Measurements from ENCODE around the gene PRR23C.

DNA sequence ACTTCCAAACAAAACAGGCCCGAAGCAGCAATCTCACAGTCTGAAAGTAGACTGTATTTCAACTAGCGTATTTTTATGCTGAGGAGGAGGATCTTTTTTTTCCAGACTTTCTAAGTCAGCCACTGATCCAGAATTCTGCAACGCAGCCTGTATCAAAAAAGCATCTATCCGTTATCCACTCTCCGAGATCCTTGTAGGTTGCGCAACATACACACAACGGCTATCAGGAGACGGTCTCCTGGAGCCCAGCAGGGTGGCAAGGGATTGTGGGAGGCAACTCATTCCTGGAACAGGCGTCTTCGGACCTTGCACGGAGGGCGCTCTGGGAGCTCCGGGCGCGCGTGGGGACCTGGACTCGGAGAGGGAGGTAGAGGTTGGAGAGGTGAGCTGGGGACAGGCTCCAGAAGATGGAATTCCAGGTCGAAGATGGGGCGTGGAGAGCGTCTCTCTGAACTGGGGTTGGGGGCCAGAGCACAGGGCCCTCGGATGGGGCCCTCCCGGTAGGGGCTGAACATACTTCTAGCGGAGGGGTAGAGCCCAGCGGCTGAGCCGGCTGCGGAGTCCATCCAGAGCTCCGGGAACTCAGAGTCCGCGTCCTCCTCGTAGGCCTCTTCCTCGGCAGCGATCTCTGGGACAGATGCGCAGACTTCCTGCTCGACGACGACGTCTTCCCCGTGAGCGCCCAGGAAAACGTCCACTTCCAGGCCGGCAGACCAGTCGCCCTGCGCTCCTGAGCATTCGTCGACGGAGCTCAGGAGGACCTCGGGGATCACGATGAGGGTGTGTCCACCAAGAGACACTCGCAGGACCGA is 932 bp downstream of the PRR23C start:
- no peak for TF ChIP-seq EP300 (IDR thresholded peaks at IDR 0.05)
- TF ChIP-seq, protein P1, sequence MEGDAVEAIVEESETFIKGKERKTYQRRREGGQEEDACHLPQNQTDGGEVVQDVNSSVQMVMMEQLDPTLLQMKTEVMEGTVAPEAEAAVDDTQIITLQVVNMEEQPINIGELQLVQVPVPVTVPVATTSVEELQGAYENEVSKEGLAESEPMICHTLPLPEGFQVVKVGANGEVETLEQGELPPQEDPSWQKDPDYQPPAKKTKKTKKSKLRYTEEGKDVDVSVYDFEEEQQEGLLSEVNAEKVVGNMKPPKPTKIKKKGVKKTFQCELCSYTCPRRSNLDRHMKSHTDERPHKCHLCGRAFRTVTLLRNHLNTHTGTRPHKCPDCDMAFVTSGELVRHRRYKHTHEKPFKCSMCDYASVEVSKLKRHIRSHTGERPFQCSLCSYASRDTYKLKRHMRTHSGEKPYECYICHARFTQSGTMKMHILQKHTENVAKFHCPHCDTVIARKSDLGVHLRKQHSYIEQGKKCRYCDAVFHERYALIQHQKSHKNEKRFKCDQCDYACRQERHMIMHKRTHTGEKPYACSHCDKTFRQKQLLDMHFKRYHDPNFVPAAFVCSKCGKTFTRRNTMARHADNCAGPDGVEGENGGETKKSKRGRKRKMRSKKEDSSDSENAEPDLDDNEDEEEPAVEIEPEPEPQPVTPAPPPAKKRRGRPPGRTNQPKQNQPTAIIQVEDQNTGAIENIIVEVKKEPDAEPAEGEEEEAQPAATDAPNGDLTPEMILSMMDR (IDR thresholded peaks at IDR 0.05): no peak

Measured in tibial nerve (tissue), 4 donors.